GM10847 (cell line): ENCODE data around the gene UBE2D2.

Experiments used
- POLR2A ChIP-seq: IDR thresholded peaks from 2 replicates; pipeline ENCODE4 v1.6.1; 2011; ENCODE audit not compliant: insufficient read length; ENCODE audit errors: extremely low read depth

Gene UBE2D2

DNA sequence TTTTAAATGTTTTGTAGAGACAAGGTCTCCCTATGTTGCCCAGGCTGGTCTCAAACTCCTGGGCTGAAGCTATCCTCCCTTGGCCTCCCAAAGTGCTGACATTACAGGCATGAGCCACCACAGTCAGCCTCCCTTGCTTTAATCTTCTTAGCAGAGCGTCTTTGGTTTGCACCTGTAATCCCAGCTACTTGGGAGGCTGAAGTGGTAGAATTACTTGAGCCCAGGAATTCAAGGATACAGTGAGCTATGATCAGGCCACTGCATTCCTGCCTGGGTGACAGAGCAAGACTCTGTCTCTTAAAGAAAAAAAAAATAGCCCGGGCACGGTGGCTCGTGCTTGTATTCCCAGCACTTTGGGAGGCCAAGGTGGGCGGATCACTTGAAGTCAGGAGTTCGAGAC is 27.8 kb downstream of the UBE2D2 start:
- TF ChIP-seq POLR2A: no peak

DNA sequence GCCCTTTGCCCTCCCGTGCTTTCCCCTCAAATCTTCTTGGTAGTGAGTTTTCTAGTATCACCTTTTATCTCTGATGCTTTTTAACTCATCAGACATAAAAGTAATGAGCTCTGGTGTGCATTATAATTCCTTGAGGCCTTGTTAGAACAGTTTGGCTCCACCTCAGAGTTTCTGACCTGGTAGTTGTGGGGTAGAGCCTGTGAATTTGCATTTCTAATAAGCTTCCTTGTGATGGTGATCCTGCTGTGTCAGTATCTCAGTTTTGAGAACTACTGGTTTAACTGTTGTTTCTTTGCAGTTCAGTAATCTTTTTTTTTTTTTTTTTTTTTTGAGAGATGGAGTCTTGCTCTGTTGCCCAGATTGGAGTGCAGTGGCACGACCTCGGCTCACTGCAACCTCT is 31.1 kb downstream of the UBE2D2 start:
- TF ChIP-seq POLR2A: no peak

DNA sequence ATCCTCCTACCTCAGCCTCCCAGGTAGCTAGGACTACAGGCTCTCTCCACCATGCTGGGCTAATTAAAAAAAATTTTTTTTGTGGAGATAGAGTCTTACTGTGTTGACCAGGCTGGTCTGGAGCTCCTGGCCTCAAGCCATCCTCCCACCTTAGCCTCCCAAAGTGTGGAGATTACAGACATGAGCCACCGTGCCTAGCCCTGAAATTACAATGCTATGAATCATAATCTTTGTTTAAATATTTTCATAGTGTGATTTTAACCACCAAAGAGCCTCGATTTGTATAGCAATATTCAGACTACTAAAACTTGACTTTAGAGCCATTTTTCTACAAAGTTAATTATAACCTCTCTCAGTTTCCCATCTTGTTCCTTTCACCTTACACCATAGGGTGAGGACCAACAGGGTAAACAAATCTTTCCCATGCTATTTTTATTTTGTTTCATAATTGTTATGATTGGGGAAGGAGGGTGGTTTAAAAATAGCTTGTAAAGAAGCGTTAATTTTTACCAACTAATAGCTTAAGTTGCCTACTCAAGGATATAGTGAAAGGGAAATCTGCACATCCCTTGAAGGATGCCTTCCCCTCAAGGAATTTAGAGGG is 32.7 kb downstream of the UBE2D2 start:
- TF ChIP-seq POLR2A: no peak

GRCh38 chr5:139597134-139597533 is 36.0 kb downstream of the UBE2D2 start:
- TF ChIP-seq POLR2A: no peak

DNA sequence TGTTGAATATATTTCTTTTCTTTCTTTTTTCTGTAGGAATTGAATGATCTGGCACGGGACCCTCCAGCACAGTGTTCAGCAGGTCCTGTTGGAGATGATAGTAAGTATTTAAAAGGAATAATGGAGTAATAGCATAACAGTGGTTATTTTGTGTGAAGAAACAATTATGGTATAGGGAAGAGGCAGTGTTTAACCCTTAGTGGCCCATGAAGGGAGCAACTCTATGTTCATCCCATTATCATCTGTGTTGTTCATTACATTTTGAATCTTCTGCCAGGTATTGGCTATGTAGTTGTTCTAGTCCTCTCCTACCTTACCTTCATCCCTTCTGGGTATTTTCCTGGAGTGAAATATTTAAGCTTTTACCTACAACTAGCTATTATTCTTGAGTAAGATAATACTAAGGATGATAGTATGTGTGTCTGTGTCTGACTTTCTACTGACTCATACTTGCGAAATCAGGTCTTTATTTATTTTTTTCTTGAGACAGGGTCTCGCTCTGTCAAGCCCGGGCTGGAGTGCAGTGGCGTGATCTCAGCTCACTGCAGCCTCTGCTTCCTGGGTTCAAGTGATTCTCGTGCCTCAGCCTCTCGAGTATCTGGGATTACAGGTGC is 39.3 kb downstream of the UBE2D2 start:
- no peak for TF ChIP-seq POLR2A

DNA sequence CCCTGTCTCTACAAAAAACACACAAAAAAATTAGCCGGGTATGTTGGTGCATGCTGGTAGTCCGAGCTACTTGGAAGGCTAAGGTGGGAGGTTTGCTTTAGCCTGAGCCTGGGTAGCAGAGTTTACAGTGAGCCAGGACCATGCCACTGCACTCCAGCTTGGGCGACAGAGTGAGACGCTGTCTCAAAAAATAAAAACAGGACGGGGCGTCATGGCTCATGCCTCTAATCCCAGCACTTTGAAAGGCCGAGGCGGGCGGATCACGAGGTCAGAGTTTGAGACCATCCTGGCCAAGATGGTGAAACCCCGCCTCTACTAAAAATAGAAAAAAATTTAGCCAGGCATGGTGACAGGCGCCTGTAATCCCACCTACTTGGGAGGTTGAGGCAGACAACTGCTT is 40.3 kb downstream of the UBE2D2 start:
- TF ChIP-seq POLR2A: no peak

GRCh38 chr5:139605887-139606286 is 44.7 kb downstream of the UBE2D2 start:
- no peak for TF ChIP-seq POLR2A

DNA sequence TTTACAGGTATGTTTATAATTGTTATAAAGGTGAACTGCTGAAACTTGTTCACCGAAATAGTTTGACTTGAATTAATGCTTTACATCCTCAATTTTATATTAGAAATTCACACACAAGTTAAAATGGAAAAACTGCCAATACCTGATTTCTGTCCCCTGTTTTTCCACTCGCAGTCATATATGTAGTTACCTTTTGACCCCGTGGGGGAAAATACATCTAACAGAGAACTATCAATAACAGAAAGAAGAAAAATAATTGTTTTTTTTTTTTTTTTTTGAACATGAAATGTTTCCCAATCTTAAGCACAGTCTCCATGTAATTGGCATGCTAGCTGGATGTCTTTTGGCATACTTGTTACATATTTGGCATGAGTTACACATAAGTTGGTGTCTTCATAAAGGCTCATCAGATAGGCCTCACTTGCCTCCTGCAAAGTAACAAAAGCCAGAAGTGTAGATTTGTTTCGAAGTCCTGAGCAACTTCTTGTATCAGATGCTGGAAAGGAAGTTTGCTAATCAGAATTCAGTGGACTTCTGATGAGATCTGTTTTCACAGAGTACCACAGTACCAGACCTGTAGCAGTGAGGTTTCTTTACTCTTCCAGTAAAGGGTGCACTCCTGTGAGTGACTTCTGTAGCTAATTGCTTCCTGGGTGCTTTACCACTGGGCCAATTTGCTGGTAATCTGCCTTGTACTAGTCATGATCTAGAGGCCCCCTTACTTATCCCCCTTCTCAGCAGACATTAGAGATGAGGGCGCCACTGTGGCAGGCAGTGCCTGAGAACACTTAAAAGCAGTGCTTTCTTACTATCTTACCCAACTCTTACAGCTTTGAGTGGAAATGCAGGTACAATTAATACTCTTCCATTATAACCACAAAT is 50.8 kb downstream of the UBE2D2 start:
- TF ChIP-seq POLR2A: no peak

DNA sequence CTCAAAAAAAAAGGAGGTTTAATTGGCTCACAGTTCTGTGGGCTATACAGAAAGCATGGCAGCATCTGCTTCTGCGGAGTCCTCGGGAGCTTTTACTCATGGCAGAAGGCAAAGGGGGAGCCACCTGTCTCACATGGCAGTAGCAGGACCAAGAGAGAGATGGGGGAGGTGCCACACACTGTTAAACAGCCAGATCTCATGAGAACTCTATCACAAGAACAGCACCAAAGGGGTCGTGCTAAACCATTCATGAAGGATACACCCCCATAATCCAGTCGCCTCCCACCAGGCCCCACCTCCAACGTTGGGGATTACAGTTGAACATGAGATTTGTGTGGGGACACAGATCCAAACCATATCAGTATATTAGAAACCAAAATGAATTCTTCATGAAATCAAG is 58.7 kb downstream of the UBE2D2 start:
- TF ChIP-seq POLR2A: no peak

DNA sequence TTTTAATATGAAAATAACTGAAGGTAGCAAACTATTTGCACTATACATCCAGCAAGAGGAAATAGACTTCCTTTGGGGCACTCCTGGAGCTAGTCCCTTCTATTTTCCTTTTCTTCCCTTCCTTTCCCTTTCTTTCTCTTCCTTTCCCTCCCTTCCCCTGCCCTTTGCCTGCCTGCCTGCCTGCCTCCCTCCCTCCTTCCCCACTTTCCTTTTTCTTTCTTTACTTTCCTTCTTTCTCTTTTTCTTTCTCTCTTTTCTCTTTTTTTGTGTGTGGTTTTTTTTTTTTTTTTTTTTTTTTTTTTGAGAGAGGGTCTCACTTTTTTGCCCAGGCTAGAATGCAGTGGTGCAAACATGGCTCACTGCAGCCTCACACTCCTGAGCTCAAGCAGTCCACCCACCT is 69.7 kb downstream of the UBE2D2 start:
- no peak for TF ChIP-seq POLR2A

DNA sequence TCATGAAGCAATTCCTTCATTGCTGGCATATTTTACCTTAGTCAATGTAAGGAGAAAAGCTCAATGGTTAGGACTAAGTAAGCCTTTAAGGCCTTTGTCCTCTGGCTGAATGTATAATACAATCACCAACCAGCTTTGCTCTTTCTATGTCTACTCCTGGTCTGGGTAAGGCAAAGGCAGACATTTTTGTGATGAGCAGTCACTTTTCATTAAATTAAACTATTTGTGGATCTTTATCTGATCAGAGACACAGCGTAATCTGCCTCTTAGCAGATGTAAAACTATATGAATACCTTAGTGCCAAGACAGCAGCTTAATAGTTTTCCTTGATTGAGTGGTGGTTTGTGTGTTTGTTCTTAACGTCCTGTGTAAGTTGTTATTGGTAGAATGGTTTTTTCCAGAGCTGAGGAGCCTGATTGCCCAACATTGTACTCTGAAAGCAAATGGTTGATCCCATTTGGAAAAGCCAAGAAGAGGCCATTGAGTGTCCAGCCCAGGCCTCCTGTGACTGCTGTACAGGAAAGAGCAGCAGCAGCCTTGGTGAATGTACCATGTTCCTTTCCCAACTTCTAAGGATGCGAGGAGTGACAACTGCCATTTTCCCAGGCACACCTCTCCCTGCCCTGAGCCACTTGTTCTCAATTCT is 70.5 kb downstream of the UBE2D2 start:
- no peak for TF ChIP-seq POLR2A

DNA sequence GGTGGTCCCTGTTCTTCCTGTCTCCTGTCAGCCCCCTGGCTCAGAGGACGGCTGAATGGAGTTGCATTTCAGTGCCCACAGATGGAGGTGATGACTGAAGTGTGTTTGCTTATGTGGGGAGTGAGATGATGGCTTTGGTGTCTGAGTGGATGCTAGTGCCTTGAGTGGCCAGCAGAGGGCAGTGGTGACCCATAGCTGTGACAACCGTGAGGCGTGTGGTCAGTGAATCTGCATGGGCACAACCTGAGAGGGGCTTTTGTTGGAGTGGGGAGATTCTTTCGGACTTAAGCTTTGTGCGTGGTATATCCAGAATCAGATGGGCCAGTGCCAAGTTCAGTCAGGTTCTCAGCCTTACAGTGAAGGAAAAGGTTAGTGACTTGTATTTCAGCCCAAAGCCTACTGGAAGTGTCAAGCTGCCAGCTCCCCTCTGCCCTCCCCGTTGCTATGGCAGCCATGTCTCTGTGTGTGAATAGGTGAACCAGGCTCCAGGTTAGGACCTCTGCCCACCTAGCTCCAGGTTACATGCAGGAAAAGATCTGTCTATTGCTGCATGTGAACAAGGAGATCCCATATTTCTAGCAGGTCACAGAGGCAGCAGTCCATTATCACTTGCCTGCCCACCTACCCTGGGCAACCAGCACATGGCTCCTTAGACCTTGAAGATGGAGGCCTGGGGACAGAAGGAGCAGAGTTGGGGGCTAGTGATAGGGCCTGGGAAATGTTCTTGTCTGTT is 72.3 kb downstream of the UBE2D2 start:
- TF ChIP-seq POLR2A: no peak

- TF ChIP-seq POLR2A: no peak
These were observed 72.8 kb downstream of the UBE2D2 start for GRCh38 chr5:139634028-139634325.

- no peak for TF ChIP-seq POLR2A
These were observed 73.4 kb downstream of the UBE2D2 start for GRCh38 chr5:139634541-139634940.

DNA sequence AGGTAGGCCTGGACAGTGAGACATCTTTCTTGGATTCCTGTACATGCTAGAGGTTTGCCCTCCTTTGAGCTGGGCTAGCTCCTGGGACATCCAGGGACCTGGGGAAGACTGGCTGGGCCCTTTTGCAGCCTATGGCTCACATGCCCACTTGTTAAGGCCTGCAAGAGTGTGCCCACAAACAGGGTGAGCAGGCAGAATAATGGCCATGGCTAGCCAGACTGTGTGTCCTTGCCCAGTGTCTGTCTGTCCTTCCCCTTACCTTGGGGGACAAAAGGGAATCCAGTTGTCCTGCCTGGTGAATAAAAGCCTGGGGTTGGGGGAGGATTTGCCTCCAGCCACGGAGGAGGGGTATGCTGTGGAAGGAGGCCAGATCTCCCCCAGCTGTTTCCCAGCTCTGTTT is 74.1 kb downstream of the UBE2D2 start:
- no peak for TF ChIP-seq POLR2A
